Stomach (tissue), 9 donors: ENCODE measurements around the gene DCBLD1. TPM values are rescaled to one million over a fixed set of nuclear protein-coding genes. Genes with fewer than 3 reads are reported as not detected.
A peak's percentile ranks its signal among the peaks of the same experiment; 100 is the strongest.

Experiments used
- DNase-seq, 2 donors: peaks; one replicate each; pipeline versions ENCODE4 v3.0.0 to v3.0.0-alpha.2; 2013 to 2019
- H3K27ac ChIP-seq, 5 donors: fragments of 200-600 bp in 4 of 5; sonication (generic) in 4 of 5; one replicate each; pipeline ENCODE4 v1.5.1; 2013 to 2019; ENCODE audit warnings: mild to moderate bottlenecking in 1 of 5, moderate library complexity in 1 of 5
- H3K27me3 ChIP-seq, 3 donors: fragments of 200-600 bp; sonication (generic); one replicate each; pipeline ENCODE4 v1.5.1; 2017 to 2019; ENCODE audit warnings: mixed run types in 1 of 3
- H3K36me3 ChIP-seq, 4 donors: fragments of 200-600 bp; sonication (generic); 1 replicate in 3 of 4; 2 replicates in 1 of 4; pipeline ENCODE4 v1.5.1; 2016 to 2019
- H3K4me1 ChIP-seq, 4 donors: fragments of 200-600 bp; sonication (generic); one replicate each; pipeline ENCODE4 v1.5.1; 2016 to 2019
- H3K4me3 ChIP-seq, 4 donors: fragments of 200-600 bp; sonication (generic) in 3 of 4; one replicate each; pipeline ENCODE4 v1.5.1; 2016 to 2019; ENCODE audit warnings: mild to moderate bottlenecking in 1 of 4
- H3K9me3 ChIP-seq, 4 donors: fragments of 200-600 bp; sonication (generic); one replicate each; pipeline ENCODE4 v1.5.1; 2016 to 2019
- CTCF ChIP-seq, 7 experiments: fragments of 450-650 bp in 4 of 7; fragments of 200-600 bp in 3 of 7; sonication (generic) in 3 of 7; IDR thresholded peaks; one replicate each; pipeline ENCODE4 v1.5.1; 2016 to 2019; ENCODE audit warnings: antibody characterized with exemption in 7 of 7, control low read depth in 2 of 7, mild to moderate bottlenecking in 1 of 7
- EP300 ChIP-seq: sonication (generic); formaldehyde crosslinking; IDR thresholded peaks from one replicate; pipeline ENCODE4 v1.6.1; 2017; ENCODE audit warnings: antibody characterized with exemption
- POLR2A ChIP-seq, 4 donors: fragments of 450-650 bp; IDR thresholded peaks; one replicate each; pipeline ENCODE4 v1.6.1; 2016; ENCODE audit warnings: antibody characterized with exemption in 4 of 4, control low read depth in 2 of 4, mild to moderate bottlenecking in 1 of 4, moderate library complexity in 1 of 4
- POLR2AphosphoS5 ChIP-seq, 3 donors: sonication (generic); formaldehyde crosslinking; IDR thresholded peaks; one replicate each; pipeline ENCODE4 v1.6.1; 2016; ENCODE audit warnings: antibody characterized with exemption in 3 of 3
- WGBS, 5 donors: extraction: QIAGEN DNeasy Blood & Tissue Kit in 3 of 5; methylation state at CpG; one replicate each; pipeline versions ENCODE4 v1.1.5 to v1.1.7; 2013 to 2018; 5-methylcytosine and 5-hydroxymethylcytosine counted together
- intact Hi-C: fragments of 100-400 bp; cut with DNase I; formaldehyde crosslinking; loops from one replicate; pipeline ENCODE4 v1.15.1; 2023; ENCODE audit warnings: low total_unique reads
- polyA plus RNA-seq, 3 donors: library from polyadenylated mRNA; stranded (reverse); fragments of 200-250 nt; gene quantifications; one replicate each; pipeline ENCODE4 v1.2.3, GENCODE V29; 2013
- total RNA-seq, 5 donors: library from RNA; depleted of rRNA; stranded (reverse); fragments of >200 nt; gene quantifications; one replicate each; pipeline versions ENCODE4 v1.1.0 to v1.2.3, GENCODE V29; 2014 to 2016
- donor health status: healthy with polysubstance abuse.
- donor health status: Bipolar disorder and iron deficiency.
- donor health status: healthy.

The DCBLD1 gene
- total and polyA plus RNA-seq, 8 donors: 3.4 to 28.5 (median 9.1) TPM

- peak in 1 of 2 donors; percentile 20 for DNase-seq
- Histone ChIP-seq H3K9me3 (no peaks in the 10 kb centered on the region), H3K4me3 (no peak overlapping the region), H3K4me1 (peaks cover 0 to 37% (median 8%) of the 10 kb centered on the region in 4 donors), H3K36me3 (peaks cover 6 to 39% (median 37%) of the 10 kb centered on the region in 4 donors), H3K27me3 (no peaks in the 10 kb centered on the region), H3K27ac (peak overlapping the region in 2 of 5 donors; percentile 15 to 16)
- 58 to 77% (median 69%) methylated on average over 4 of the region's 4 CpGs for WGBS, 5 donors
- TF ChIP-seq CTCF (IDR thresholded peaks at IDR 0.05): no peak
- TF ChIP-seq EP300: no peak
- intact Hi-C loops: loop anchor here (5.0 kb wide), 1 partner anchor 102 kb away; no protein-coding TSS in a partner anchor
These were observed 67.1 kb downstream of the DCBLD1 start for GRCh38 chr6:117549611-117550010.

GRCh38 chr6:117550078-117550600, 67.7 kb downstream of the DCBLD1 start:
- H3K27ac ChIP-seq: no peak overlapping the region
- H3K36me3 ChIP-seq: peaks cover under 1 to 33% (median 32%) of the 10 kb centered on the region in 4 donors
- TF ChIP-seq EP300: no peak
- no peak for TF ChIP-seq POLR2AphosphoS5 (IDR thresholded peaks at IDR 0.05)
- no peak for TF ChIP-seq POLR2A (IDR thresholded peaks at IDR 0.05)
- TF ChIP-seq CTCF (IDR thresholded peaks at IDR 0.05): no peak
- intact Hi-C loops: loop anchor here (5.0 kb wide), 1 partner anchor 103 kb away; no protein-coding TSS in a partner anchor
- peaks cover 0 to 37% (median 8%) of the 10 kb centered on the region in 4 donors for H3K4me1 ChIP-seq
- peak in 1 of 2 donors; percentile 20 for DNase-seq
- no peak overlapping the region for H3K4me3 ChIP-seq
- H3K9me3 ChIP-seq: no peaks in the 10 kb centered on the region
- no peaks in the 10 kb centered on the region for H3K27me3 ChIP-seq
- WGBS, 5 donors: 53 to 76% (median 71%) methylated on average over 3 of the region's 3 CpGs

GRCh38 chr6:117550618-117551242, 68.3 kb downstream of the DCBLD1 start:
- TF ChIP-seq EP300 (no peak), CTCF (IDR thresholded peaks at IDR 0.05) (no peak), POLR2AphosphoS5 (IDR thresholded peaks at IDR 0.05) (no peak), POLR2A (IDR thresholded peaks at IDR 0.05) (no peak)
- no peak overlapping the region for H3K27ac ChIP-seq
- peaks cover 0 to 28% (median 26%) of the 10 kb centered on the region in 4 donors for H3K36me3 ChIP-seq
- H3K4me3 ChIP-seq: no peak overlapping the region
- intact Hi-C loops: loop anchor here (5.0 kb wide), 1 partner anchor 103 kb away; no protein-coding TSS in a partner anchor
- no peaks in the 10 kb centered on the region for H3K9me3 ChIP-seq
- WGBS, 5 donors: 23 to 48% (median 31%) methylated on average over 2 of the region's 2 CpGs
- peaks cover 0 to 37% (median 11%) of the 10 kb centered on the region in 4 donors for H3K4me1 ChIP-seq
- DNase-seq: no peak
- H3K27me3 ChIP-seq: no peaks in the 10 kb centered on the region

GRCh38 chr6:117552618-117553017, 70.1 kb downstream of the DCBLD1 start:
- no peaks in the 10 kb centered on the region for H3K9me3 ChIP-seq
- peaks cover 0 to 35% (median 13%) of the 10 kb centered on the region in 4 donors for H3K4me1 ChIP-seq
- TF ChIP-seq POLR2A (IDR thresholded peaks at IDR 0.05): no peak
- no peak for TF ChIP-seq EP300
- no peak for TF ChIP-seq POLR2AphosphoS5 (IDR thresholded peaks at IDR 0.05)
- TF ChIP-seq CTCF (IDR thresholded peaks at IDR 0.05): no peak
- 86 to 92% (median 89%) methylated on average over 2 of the region's 2 CpGs for WGBS, 5 donors
- H3K4me3 ChIP-seq: no peak overlapping the region
- DNase-seq: no peak
- intact Hi-C loops: loop anchor here (5.0 kb wide), 1 partner anchor 105 kb away; no protein-coding TSS in a partner anchor
- peaks cover 0 to 9% (median 7%) of the 10 kb centered on the region in 4 donors for H3K36me3 ChIP-seq
- H3K27ac ChIP-seq: no peak overlapping the region
- H3K27me3 ChIP-seq: no peaks in the 10 kb centered on the region
